Calu3 (cell line): ENCODE data around the gene VPS37D. TPM values are rescaled to one million over a fixed set of nuclear protein-coding genes. Genes with fewer than 3 reads are reported as not detected.
"Not testable (repeated sequence)": the region's sequence is repeated elsewhere in the genome, so short reads cannot be mapped to it uniquely, and the experiment has no call there.

Source experiments
- BruUV-seq: library from RNA; stranded (reverse); fragments of 400-500 nt; replicated peaks from 2 replicates; lab custom pipeline; 2021; lab: Mats Ljungman, UMichigan
- CTCF ChIA-PET: fragments of 300-600 bp; sonication (Branson Sonifier 250); formaldehyde crosslinking; loops from one replicate; lab custom pipeline; 2022; ENCODE audit warnings: antibody characterized with exemption; lab: Charles Lee
- DNase-seq: peaks from one replicate; pipeline ENCODE4 v3.0.0; 2022
- H3K27ac Mint-ChIP-seq: one replicate; pipeline ENCODE4 v1.8.0; 2022; ENCODE audit warnings: mixed read lengths; ENCODE audit not compliant: unreplicated experiment
- H3K27me3 Mint-ChIP-seq: one replicate; pipeline ENCODE4 v1.8.0; 2022; ENCODE audit warnings: mixed read lengths; ENCODE audit not compliant: unreplicated experiment
- H3K36me3 Mint-ChIP-seq: one replicate; pipeline ENCODE4 v1.8.0; 2022; ENCODE audit warnings: mild to moderate bottlenecking, moderate library complexity, mixed read lengths; ENCODE audit not compliant: insufficient read depth, unreplicated experiment
- H3K4me1 Mint-ChIP-seq: one replicate; pipeline ENCODE4 v1.8.0; 2022; ENCODE audit warnings: mild to moderate bottlenecking, low read depth, mixed read lengths; ENCODE audit not compliant: unreplicated experiment
- H3K4me3 Mint-ChIP-seq: one replicate; pipeline ENCODE4 v1.8.0; 2022; ENCODE audit warnings: mild to moderate bottlenecking, low read depth, moderate library complexity, mixed read lengths; ENCODE audit not compliant: unreplicated experiment
- H3K9me3 Mint-ChIP-seq: one replicate; pipeline ENCODE4 v1.8.0; 2022; ENCODE audit warnings: low read depth, mixed read lengths; ENCODE audit not compliant: unreplicated experiment
- intact Hi-C: fragments of 100-400 bp; cut with micrococcal nuclease; formaldehyde crosslinking; loops from one replicate; pipeline ENCODE4 v1.10.0; 2022; ENCODE audit not compliant: unreplicated experiment
- total RNA-seq: library from RNA; stranded (reverse); gene quantifications from 2 replicates; pipeline ENCODE4 v1.2.3, GENCODE V29; 2022
- TF ChIP-seq, protein P1 (sequence below): fragments of 200-600 bp; IDR thresholded peaks from one replicate; pipeline ENCODE4 v1.8.0; 2022; ENCODE audit warnings: antibody characterized with exemption; ENCODE audit not compliant: unreplicated experiment

Gene VPS37D
- total RNA-seq, 1 experiment from 2014 or later = 0.94 TPM

DNA sequence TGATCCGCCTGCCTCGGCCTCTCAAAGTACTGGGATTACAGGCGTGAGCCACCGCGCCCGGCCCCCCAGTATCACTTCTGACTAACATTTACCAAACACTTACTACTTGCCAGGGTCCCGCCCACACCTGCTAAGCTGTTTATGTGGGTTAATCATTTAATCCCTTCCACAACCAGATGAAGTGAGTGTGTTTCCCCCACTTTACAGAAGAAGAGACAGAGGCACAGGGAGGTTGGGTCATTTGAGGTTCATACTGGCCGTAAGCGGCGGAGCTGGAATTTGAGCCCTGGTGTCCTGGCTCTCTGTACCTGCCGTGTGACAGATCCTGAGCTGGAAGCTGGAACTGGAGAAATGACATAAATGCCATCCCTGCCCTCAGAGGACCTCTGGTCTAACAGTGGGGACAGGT lies 15.1 kb upstream of the VPS37D start:
- BruUV-seq = no TSS peak
- intact Hi-C loops = no loop called here
- Mint-ChIP-seq H3K4me3 (no peak overlapping the region), H3K27me3 (peaks cover 37% of the 10 kb centered on the region), H3K36me3 (no peaks in the 10 kb centered on the region), H3K9me3 (no peaks in the 10 kb centered on the region), H3K27ac (peak overlapping the region; percentile 70), H3K4me1 (peaks cover 8% of the 10 kb centered on the region)
- peak; percentile 50 for DNase-seq
- TF ChIP-seq, protein P1, sequence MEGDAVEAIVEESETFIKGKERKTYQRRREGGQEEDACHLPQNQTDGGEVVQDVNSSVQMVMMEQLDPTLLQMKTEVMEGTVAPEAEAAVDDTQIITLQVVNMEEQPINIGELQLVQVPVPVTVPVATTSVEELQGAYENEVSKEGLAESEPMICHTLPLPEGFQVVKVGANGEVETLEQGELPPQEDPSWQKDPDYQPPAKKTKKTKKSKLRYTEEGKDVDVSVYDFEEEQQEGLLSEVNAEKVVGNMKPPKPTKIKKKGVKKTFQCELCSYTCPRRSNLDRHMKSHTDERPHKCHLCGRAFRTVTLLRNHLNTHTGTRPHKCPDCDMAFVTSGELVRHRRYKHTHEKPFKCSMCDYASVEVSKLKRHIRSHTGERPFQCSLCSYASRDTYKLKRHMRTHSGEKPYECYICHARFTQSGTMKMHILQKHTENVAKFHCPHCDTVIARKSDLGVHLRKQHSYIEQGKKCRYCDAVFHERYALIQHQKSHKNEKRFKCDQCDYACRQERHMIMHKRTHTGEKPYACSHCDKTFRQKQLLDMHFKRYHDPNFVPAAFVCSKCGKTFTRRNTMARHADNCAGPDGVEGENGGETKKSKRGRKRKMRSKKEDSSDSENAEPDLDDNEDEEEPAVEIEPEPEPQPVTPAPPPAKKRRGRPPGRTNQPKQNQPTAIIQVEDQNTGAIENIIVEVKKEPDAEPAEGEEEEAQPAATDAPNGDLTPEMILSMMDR = no peak
- CTCF ChIA-PET = interaction anchor here (0.7 to 1.4 kb wide), 3 partner anchors 16 to 849 kb away, joined by 3 read pairs; no protein-coding TSS in a partner anchor

- H3K4me1 Mint-ChIP-seq, BruUV-seq, DNase-seq, intact Hi-C loops, CTCF ChIA-PET, H3K4me3 Mint-ChIP-seq, H3K36me3 Mint-ChIP-seq, H3K9me3 Mint-ChIP-seq, H3K27ac Mint-ChIP-seq: not testable (repeated sequence)
- H3K27me3 Mint-ChIP-seq = peaks cover 11% of the 10 kb centered on the region
These were observed 12.3 kb upstream of the VPS37D start for GRCh38 chr7:73655309-73655708.

- Mint-ChIP-seq H3K27ac (no peak overlapping the region), H3K27me3 (peaks cover 15% of the 10 kb centered on the region), H3K9me3 (peaks cover 3% of the 10 kb centered on the region), H3K36me3 (peaks cover 6% of the 10 kb centered on the region), H3K4me3 (no peak overlapping the region), H3K4me1 (peaks cover 8% of the 10 kb centered on the region)
- CTCF ChIA-PET = no interaction called here
- DNase-seq = no peak
- TF ChIP-seq, protein P1 = no peak
- no TSS peak for BruUV-seq
- intact Hi-C loops = no loop called here
These were observed 7.6 kb upstream of the VPS37D start for GRCh38 chr7:73659983-73660382.

DNA sequence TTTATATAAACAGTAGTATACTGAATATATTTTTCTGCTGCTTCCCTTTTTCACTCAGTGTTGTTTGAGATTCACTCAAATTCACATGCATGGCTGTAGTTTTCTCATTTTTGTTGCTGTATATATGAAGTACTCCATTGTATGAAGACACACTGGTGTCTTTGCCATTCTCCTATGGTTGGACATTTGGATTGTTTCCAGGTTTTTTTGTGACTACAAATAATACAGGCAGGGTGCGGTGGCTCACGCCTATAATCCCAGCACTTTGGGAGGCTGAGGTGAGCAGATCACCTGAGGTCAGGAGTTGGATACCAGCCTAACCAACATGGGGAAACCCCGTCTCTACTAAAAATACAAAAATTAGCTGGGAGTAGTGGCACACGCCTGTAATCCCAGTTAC lies 7.0 kb upstream of the VPS37D start:
- H3K9me3 Mint-ChIP-seq, DNase-seq: not testable (repeated sequence)

DNA sequence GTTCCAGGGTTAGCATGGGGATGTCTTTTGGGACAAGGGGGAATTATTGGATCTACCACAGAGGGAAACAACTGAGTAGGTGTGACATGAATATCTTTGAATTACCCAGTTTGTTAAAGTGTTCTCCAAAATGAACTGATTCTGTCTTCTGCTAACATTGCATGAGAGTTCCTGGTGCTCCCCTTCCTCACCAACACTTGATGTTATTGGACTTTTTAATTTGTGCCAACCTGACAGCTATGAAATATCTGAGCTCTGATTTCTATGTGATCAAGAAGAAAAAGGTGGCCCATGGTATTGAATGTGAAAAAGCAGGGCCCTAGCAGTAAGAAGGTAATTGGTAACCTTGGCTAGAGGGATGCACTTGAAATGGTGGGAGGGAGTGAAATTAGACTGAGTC lies 4.6 kb upstream of the VPS37D start:
- H3K36me3 Mint-ChIP-seq = peaks cover 16% of the 10 kb centered on the region
- intact Hi-C loops = no loop called here
- TF ChIP-seq, protein P1 = no peak
- H3K9me3 Mint-ChIP-seq = peaks cover 3% of the 10 kb centered on the region
- DNase-seq = no peak
- H3K4me1 Mint-ChIP-seq = peaks cover 16% of the 10 kb centered on the region
- H3K27me3 Mint-ChIP-seq = peaks cover 15% of the 10 kb centered on the region
- no peak overlapping the region for H3K27ac Mint-ChIP-seq
- no TSS peak for BruUV-seq
- CTCF ChIA-PET = no interaction called here
- H3K4me3 Mint-ChIP-seq = no peak overlapping the region

More for the DNA sequence above, 7.0 kb upstream of the VPS37D start:
- H3K4me3 Mint-ChIP-seq, CTCF ChIA-PET, H3K27ac Mint-ChIP-seq, intact Hi-C loops, BruUV-seq, H3K36me3 Mint-ChIP-seq: not testable (repeated sequence)
- Mint-ChIP-seq H3K4me1 (peaks cover 13% of the 10 kb centered on the region), H3K27me3 (peaks cover 15% of the 10 kb centered on the region)
